ENCODE results near the gene ABCF2. TPM values are rescaled to one million over a fixed set of nuclear protein-coding genes. Genes with fewer than 3 reads are reported as not detected.
A peak's percentile ranks its signal among the peaks of the same experiment; 100 is the strongest.

ABCF2 gene
- total and polyA plus RNA-seq, 2 of the 13 experiments (the other 11 are each of a cell fraction or from before 2014, with no cell fraction given), result 16.3 to 42.5 TPM

- Histone ChIP-seq H3K9ac (ENCODE audit: insufficient read depth, low read depth, low read length) (no peak overlapping the region), H3K79me2 (ENCODE audit: insufficient read depth, low read length) (no peaks in the 10 kb centered on the region), H2AFZ (ENCODE audit: low read length) (no peak overlapping the region), H3K27ac (ENCODE audit: extremely low read length, insufficient read depth, low read length) (no peak overlapping the region), H3K27me3 (ENCODE audit: control insufficient read depth in 1 of 2, insufficient read depth in 2 of 2, low read length in 2 of 2) (peaks cover 8 to 52% of the 10 kb centered on the region in 2 experiments; a peak in 3 of 5 replicates), H3K4me3 (replicated peaks in 1 of 3; ENCODE audit: insufficient read depth in 1 of 3, low read depth in 2 of 3, low read length in 3 of 3) (peak overlapping the region; percentile 43 to 66 (median 49)), H3K9me3 (ENCODE audit: low read length) (no peaks in the 10 kb centered on the region), H3K4me2 (ENCODE audit: low read depth, low read length) (peak overlapping the region; percentile 76), H3K36me3 (replicated peaks in 1 of 2; ENCODE audit: control insufficient read depth in 1 of 2, insufficient read depth in 2 of 2, low read length in 2 of 2) (no peaks in the 10 kb centered on the region), H3K4me1 (ENCODE audit: insufficient read depth, low read length) (peaks cover 79% of the 10 kb centered on the region), H4K20me1 (ENCODE audit: insufficient read depth, low read length) (no peaks in the 10 kb centered on the region; the same call in 1 of the 2 replicates)
- BruUV-seq (replicated peaks), result no TSS peak
- 10% methylated on average over 14 of the region's 60 CpGs for WGBS (ENCODE audit: low lambda C conversion rate)
- intact Hi-C loops (cut with micrococcal nuclease; ENCODE audit: unreplicated experiment) (loop anchor here (2.0 to 10.0 kb wide), 3 partner anchors 55 to 161 kb away; partner anchors contain the start of genes AGAP3, FASTK and TMUB1), in situ Hi-C loops (cut with HindIII; ENCODE audit: extremely low pct_ligation_motif_present, low pct_unique_long_range_greater_than_20kb) (no loop called here)
- ChIA-PET CTCF (ENCODE audit: low intra/inter-chr PET ratio, low total read pairs) (interaction anchor here (1.3 to 2.6 kb wide), 3 partner anchors 18 to 105 kb away, joined by 4 to 18 read pairs (median 5); no protein-coding TSS in a partner anchor), POLR2A (interaction anchor here (1.2 kb wide), 1 partner anchor 12 kb away, joined by 3 read pairs; no protein-coding TSS in a partner anchor)
- FAIRE-seq (no peak), ATAC-seq (peak; percentile 57), DNase-seq (ENCODE audit: low spot score) (no peak)
- TF ChIP-seq ATF1 (CRISPR knock-in tag; IDR thresholded peaks at IDR 0.05) (no peak), ZNF629 (CRISPR knock-in tag; conservative IDR thresholded peaks at IDR 0.05) (peak; percentile 42), MAZ (IDR thresholded peaks at IDR 0.05; ENCODE audit: borderline replicate concordance, low read depth, low read length) (no peak), MAZ (CRISPR knock-in tag; IDR thresholded peaks at IDR 0.05; ENCODE audit: low read depth) (peak; percentile 54; the same call in 1 of the 2 replicates), ZNF569 (CRISPR knock-in tag; IDR thresholded peaks at IDR 0.05; ENCODE audit: borderline replicate concordance) (no peak), ZNF552 (CRISPR knock-in tag; IDR thresholded peaks at IDR 0.05; ENCODE audit: borderline replicate concordance) (no peak), HOXA7 (CRISPR knock-in tag; IDR thresholded peaks at IDR 0.05) (no peak), ZNF256 (CRISPR knock-in tag; conservative IDR thresholded peaks at IDR 0.05) (no peak), PCBP2 (optimal IDR thresholded peaks at IDR 0.05; ENCODE audit: low read depth, low read length, poor library complexity, severe bottlenecking) (no peak), ZNF550 (CRISPR knock-in tag; IDR thresholded peaks at IDR 0.05; ENCODE audit: borderline replicate concordance) (no peak), ZBTB21 (CRISPR knock-in tag; IDR thresholded peaks at IDR 0.05) (no peak), FOXM1 (CRISPR knock-in tag; IDR thresholded peaks at IDR 0.05) (no peak), ZBTB7B (CRISPR knock-in tag; IDR thresholded peaks at IDR 0.05) (no peak), NFKB2 (CRISPR knock-in tag; IDR thresholded peaks at IDR 0.05; ENCODE audit: borderline replicate concordance) (no peak), PREB (CRISPR knock-in tag; IDR thresholded peaks at IDR 0.05) (no peak), GATAD1 (CRISPR knock-in tag; IDR thresholded peaks at IDR 0.05) (no peak), ZFP62 (CRISPR knock-in tag; IDR thresholded peaks at IDR 0.05) (no peak), ZNF672 (CRISPR knock-in tag; IDR thresholded peaks at IDR 0.05) (no peak), SKIL (CRISPR knock-in tag; IDR thresholded peaks at IDR 0.05; ENCODE audit: borderline replicate concordance) (no peak)
- TF ChIP-seq, protein P1, sequence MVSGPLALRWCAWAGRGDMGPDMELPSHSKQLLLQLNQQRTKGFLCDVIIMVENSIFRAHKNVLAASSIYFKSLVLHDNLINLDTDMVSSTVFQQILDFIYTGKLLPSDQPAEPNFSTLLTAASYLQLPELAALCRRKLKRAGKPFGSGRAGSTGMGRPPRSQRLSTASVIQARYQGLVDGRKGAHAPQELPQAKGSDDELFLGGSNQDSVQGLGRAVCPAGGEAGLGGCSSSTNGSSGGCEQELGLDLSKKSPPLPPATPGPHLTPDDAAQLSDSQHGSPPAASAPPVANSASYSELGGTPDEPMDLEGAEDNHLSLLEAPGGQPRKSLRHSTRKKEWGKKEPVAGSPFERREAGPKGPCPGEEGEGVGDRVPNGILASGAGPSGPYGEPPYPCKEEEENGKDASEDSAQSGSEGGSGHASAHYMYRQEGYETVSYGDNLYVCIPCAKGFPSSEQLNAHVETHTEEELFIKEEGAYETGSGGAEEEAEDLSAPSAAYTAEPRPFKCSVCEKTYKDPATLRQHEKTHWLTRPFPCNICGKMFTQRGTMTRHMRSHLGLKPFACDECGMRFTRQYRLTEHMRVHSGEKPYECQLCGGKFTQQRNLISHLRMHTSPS (CRISPR knock-in tag; IDR thresholded peaks at IDR 0.05; ENCODE audit: low read depth), result peak; percentile 28; the same call in 1 of the 2 replicates
These were observed 18.5 kb upstream of the ABCF2 start for GRCh38 chr7:151245360-151246101.
